Measurements from ENCODE around the gene MAP2K4.
A peak's percentile ranks its signal among the peaks of the same experiment; 100 is the strongest.
"Not testable (repeated sequence)": the region's sequence is repeated elsewhere in the genome, so short reads cannot be mapped to it uniquely, and the experiment has no call there.

The MAP2K4 gene

GRCh38 chr17:12020642-12021622, at the start of gene MAP2K4:
Gene MAP2K4, plus strand, starts transcription at chr17:12020877. Its CDS starts 10 bp downstream, at chr17:12020887.
- in situ Hi-C loops (cut with MboI; ENCODE audit: low pct_unique_long_range_greater_than_20kb, low sequenced_read_pairs, unreplicated experiment) = loop anchor here (25.0 kb wide), 1 partner anchor 991 kb away; the partner anchor contains the start of gene ELAC2
- TF ChIP-seq CTCF (IDR thresholded peaks at IDR 0.05; ENCODE audit: extremely low read depth, insufficient read depth, missing control alignments) = no peak
- DNase-seq (ENCODE audit: low spot score) = peak; percentile 97

- in situ Hi-C loops (cut with MboI; ENCODE audit: low pct_unique_long_range_greater_than_20kb, low sequenced_read_pairs, unreplicated experiment); DNase-seq (ENCODE audit: low spot score): not testable (repeated sequence)
Measured at GRCh38 chr17:11972741-11973140, 47.9 kb upstream of the MAP2K4 start.

GRCh38 chr17:11979795-11980194, 40.9 kb upstream of the MAP2K4 start:
- in situ Hi-C loops (cut with MboI; ENCODE audit: low pct_unique_long_range_greater_than_20kb, low sequenced_read_pairs, unreplicated experiment) = no loop called here
- TF ChIP-seq CTCF (IDR thresholded peaks at IDR 0.05; ENCODE audit: extremely low read depth, insufficient read depth, missing control alignments) = no peak
- no peak for DNase-seq (ENCODE audit: low spot score)

- DNase-seq (ENCODE audit: low spot score) = no peak
- no peak for TF ChIP-seq CTCF (IDR thresholded peaks at IDR 0.05; ENCODE audit: extremely low read depth, insufficient read depth, missing control alignments)
- in situ Hi-C loops (cut with MboI; ENCODE audit: low pct_unique_long_range_greater_than_20kb, low sequenced_read_pairs, unreplicated experiment) = no loop called here
Measured at GRCh38 chr17:11980813-11981212, 39.9 kb upstream of the MAP2K4 start.

- no peak for TF ChIP-seq CTCF (IDR thresholded peaks at IDR 0.05; ENCODE audit: extremely low read depth, insufficient read depth, missing control alignments)
- in situ Hi-C loops (cut with MboI; ENCODE audit: low pct_unique_long_range_greater_than_20kb, low sequenced_read_pairs, unreplicated experiment) = no loop called here
- DNase-seq (ENCODE audit: low spot score) = no peak
Measured at GRCh38 chr17:11981862-11982261, 38.8 kb upstream of the MAP2K4 start.

GRCh38 chr17:11986179-11986941, 34.3 kb upstream of the MAP2K4 start:
- in situ Hi-C loops (cut with MboI; ENCODE audit: low pct_unique_long_range_greater_than_20kb, low sequenced_read_pairs, unreplicated experiment) = no loop called here
- no peak for DNase-seq (ENCODE audit: low spot score)
- TF ChIP-seq CTCF (IDR thresholded peaks at IDR 0.05; ENCODE audit: extremely low read depth, insufficient read depth, missing control alignments) = no peak

Measured in GM13977 (cell line).